Loucy (cell line): ENCODE results near the gene RNF6.

ENCODE experiments used
- EZH2phosphoT487 ChIP-seq: fragments of 200-600 bp; IDR thresholded peaks from 2 replicates; pipeline ENCODE4 v1.6.1; 2018; ENCODE audit warnings: antibody characterized with exemption, mild to moderate bottlenecking, moderate library complexity, borderline replicate concordance
- TF ChIP-seq, protein P1 (sequence below): fragments of 200-600 bp; sonication (generic); conservative IDR thresholded peaks from 2 replicates; pipeline ENCODE4 v1.5.1; 2014; ENCODE audit warnings: mild to moderate bottlenecking, antibody characterized with exemption, low read length

DNA sequence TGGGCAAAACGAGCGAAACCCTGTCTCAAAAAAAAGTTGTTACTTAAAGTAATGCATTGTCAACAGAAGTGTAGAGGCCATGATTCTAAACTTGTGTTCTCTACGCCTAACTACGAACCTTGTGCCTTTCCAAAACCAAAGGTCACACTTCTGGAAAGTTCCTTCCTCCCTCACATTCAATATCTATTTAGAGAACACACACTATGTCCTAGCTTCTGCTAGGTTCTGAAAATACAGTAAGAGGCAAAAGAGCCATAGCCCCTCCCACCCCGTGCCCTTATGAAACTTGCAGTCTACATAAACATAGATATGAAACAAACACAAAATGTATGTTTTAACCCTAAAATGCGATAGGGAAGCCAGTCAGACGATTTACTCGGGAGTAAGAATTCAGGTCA is 36.4 kb downstream of the RNF6 start:
- TF ChIP-seq, protein P1, sequence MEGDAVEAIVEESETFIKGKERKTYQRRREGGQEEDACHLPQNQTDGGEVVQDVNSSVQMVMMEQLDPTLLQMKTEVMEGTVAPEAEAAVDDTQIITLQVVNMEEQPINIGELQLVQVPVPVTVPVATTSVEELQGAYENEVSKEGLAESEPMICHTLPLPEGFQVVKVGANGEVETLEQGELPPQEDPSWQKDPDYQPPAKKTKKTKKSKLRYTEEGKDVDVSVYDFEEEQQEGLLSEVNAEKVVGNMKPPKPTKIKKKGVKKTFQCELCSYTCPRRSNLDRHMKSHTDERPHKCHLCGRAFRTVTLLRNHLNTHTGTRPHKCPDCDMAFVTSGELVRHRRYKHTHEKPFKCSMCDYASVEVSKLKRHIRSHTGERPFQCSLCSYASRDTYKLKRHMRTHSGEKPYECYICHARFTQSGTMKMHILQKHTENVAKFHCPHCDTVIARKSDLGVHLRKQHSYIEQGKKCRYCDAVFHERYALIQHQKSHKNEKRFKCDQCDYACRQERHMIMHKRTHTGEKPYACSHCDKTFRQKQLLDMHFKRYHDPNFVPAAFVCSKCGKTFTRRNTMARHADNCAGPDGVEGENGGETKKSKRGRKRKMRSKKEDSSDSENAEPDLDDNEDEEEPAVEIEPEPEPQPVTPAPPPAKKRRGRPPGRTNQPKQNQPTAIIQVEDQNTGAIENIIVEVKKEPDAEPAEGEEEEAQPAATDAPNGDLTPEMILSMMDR = no peak
- TF ChIP-seq EZH2phosphoT487 = no peak
